ENCODE results near the gene EIF5A.
"Not testable (repeated sequence)": the region's sequence is repeated elsewhere in the genome, so short reads cannot be mapped to it uniquely, and the experiment has no call there.

Gene EIF5A

DNA sequence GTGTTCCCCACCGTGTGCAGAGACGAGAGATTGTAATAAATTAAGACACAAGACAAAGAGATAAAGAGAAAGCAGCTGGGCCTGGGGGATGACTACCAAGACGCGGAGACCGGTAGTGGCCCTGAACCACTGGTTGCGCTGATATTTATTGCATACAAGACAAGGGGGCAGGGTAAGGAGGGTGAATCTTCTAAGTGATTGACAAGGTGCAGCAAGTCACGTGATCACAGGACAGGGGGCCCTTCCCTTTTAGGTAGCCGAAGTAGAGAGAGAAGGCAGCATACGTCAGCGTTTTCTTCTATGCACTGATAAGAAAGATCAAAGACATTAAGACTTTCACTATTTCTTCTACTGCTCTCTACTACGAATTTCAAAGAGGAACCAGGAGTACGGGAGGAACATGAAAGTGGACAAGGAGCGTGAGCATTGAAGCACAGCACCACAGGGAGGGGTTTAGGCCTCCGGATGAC, 25.2 kb downstream of the EIF5A start:
- DNase-seq = peak; percentile 56

DNA sequence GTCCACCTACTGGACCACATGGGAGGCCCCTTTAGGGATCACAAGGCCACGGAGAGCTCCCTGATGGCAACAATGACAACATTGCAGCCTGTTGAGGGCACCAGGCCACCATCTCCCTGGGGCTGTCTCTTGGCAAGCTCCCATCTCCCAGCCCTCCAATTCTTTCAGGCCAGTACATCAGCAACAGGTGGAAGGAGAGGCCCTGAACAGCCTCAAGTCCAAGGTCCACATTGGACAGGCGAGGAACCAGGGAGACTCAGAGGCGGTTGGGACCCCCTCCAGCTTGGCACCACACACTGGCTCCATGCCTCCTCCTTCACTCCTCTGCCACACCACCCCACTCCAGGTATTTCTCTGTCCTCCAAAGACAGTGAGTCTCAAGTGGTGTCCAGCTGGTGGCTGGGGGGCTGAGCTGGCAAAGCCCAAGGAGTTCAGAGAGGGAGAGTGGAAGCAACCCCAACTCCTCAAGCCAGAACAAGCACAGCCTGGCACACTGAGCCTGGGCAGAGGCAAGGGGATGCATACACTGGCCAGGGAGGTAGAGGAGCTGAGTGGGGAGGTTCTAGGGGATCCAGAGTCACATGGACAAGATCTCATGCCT, 27.6 kb downstream of the EIF5A start:
- no peak for DNase-seq

DNA sequence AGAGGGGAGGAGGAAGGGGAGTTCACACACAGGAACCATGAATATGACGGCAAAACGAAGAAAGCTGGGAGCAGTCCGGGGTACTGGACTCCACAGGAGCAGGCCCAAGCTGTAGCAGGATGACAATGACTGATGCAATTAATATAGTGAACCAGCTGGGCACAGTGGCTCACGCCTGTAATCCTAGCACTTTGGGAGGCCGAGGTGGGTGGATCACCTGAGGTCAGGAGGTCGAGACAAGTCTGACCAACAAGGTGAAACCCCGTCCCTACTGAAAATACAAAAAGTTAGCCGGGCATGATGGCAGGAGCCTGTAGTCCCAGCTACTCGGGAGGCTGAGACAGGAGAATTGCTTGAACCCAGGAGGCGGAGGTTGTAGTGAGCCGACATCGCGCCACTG, 28.3 kb downstream of the EIF5A start:
- not testable (repeated sequence) for DNase-seq

DNA sequence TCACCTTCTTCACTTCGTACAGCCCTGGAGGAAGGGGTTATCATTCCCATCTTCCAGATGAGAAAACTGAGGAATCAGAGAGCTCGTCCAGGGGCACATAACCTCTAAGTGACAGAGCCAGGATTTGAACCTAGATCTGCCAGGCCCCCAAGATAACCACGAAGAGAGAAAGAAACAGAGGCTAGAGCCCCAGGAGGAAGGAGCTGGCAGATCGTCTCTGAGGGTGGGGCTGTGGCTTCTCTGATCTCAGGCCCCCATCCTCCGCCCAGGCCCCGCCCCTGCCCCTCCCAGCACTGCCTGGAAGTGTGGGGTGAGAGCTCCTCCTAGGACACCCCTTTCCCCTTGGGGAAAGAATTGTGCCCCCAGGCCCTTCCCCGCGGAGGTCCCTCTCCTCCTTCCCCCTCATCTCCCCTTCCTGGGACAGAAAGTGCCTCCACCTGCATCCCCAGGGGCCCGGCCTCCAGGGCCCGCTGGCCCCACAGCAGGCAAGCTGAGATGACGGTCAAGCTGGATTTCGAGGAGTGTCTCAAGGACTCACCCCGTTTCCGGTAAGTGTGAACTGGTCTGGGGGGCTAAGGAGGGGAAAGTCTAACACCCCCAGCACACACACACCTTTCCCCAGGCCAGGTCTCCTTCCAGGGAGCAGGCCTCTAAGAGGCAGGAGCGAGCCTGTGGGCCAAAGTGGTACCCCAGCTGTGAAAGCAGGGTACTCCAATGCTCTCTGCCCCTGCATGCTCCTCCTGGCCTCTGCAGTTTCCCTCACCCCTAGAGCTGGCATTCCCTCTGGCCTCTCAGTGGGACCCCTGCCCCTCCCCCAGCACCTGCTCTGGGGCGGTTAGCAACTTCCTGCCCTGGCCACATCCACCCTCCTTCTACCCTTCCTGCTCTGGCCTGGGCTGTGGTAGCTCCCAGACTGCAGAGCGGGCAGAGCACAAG, 29.1 kb downstream of the EIF5A start, which contains the start of gene ACAP1:
ACAP1 (plus strand) TSS at position 290 of the 936 bp plus-strand sequence; CDS start at position 496, 206 bp downstream.
- peak; percentile 95 for DNase-seq

DNA sequence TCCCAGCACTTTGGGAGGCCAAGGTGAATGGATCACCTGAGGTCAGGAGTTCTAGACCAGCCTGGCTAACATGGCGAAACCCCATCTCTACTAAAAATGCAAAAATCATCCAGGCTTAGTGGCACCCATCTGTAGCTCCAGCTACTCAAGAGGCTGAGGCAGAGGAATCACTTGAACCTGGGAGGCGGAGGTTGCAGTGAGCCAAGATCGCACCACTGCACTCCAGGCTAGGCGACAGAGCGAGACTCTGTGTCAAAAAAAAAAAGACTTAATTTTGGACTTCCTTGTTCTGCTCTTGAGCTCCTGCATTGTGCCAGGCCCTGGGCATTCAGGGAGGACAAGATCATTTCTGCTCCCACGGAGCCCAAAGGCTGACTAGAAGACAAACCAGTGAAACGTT, 30.2 kb downstream of the EIF5A start:
- DNase-seq = not testable (repeated sequence)

DNA sequence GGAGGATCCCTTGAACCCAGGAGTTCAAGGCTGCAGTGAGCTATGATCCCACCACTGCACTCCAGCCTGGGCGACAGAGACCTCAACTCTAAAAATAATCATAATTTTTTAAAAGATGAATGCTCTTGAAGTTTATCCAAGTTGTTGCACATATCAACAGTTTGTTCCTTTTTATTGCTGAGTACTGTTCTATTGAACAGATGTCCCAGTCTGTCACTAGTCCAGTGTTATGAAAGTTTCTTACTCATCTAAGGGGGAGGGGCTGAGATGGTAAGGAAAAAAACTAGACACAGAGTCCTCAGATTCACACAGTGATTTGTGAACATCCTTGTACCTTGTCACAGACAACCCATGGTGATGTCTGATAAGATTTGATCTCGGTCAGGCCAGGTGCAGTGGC, 32.8 kb downstream of the EIF5A start:
- DNase-seq = no peak

DNA sequence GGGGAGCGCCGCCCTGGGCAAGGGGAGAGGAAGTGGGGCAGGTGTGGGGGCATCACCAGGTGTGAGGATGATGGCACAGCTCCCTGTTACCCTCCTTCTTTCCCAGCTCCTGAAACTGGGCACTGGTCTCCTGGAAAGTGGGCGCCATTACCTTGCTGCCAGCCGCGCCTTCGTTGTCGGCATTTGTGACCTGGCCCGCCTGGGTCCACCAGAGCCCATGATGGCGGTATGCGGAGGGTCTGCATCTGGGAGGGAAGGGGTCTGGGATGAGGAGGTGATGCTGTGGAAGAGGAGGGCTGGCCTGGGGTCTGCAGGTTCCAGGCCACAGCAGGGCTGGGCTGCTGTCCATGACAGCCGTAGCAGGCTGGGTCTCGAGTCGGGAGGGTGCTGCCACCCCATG, 34.4 kb downstream of the EIF5A start:
- no peak for DNase-seq

DNA sequence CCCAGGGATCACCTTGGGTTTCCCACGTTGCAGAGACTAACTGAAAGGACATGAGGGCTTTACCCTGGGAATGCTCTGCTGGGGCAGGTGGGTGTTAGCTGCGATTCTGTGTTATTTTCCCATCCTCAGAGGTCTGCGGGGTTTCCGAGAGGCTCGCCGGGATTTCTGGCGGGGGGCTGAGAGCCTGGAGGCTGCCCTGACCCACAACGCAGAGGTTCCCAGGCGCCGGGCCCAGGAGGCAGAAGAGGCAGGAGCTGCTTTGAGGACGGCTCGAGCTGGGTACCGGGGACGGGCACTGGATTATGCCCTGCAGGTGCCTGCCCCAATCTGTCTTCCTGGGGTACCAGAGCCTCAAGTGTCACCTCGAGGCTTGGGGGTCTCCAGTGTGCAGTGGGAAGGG, 35.8 kb downstream of the EIF5A start:
- no peak for DNase-seq

DNA sequence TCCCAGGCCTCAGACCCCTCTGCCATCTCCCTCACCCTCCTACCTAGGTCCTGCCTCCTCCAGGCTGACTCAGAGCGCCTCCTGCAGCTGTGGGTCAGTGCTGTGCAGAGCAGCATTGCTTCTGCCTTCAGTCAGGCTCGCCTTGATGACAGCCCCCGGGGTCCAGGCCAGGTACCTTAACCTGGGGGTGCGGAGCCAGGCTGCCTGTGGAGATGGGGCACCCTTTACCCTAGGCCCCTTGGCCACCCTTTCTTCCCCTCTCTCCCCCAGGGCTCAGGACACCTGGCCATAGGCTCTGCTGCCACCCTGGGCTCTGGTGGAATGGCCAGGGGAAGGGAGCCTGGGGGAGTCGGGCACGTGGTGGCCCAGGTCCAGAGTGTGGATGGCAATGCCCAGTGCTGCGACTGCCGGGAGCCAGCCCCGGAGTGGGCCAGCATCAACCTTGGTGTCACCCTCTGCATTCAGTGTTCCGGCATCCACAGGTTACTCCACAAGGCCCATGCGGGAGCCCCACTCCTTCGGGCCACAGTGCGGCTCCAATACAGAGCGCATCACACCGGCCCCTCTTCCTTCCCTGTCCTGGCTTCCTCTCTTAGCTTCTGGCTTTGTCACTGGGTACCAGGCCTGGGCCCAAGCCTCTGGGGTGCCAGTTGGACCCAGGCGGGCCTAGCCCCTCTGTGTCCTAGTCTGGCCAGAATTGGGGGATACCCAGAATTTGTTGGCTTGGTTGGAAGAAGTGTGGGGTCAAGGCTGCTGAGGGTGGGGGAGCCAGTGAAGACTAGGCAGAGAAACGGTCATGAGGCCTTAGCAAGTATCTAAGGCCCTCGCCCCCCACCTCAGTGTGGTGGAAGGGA, 39.6 kb downstream of the EIF5A start:
- DNase-seq = no peak

DNA sequence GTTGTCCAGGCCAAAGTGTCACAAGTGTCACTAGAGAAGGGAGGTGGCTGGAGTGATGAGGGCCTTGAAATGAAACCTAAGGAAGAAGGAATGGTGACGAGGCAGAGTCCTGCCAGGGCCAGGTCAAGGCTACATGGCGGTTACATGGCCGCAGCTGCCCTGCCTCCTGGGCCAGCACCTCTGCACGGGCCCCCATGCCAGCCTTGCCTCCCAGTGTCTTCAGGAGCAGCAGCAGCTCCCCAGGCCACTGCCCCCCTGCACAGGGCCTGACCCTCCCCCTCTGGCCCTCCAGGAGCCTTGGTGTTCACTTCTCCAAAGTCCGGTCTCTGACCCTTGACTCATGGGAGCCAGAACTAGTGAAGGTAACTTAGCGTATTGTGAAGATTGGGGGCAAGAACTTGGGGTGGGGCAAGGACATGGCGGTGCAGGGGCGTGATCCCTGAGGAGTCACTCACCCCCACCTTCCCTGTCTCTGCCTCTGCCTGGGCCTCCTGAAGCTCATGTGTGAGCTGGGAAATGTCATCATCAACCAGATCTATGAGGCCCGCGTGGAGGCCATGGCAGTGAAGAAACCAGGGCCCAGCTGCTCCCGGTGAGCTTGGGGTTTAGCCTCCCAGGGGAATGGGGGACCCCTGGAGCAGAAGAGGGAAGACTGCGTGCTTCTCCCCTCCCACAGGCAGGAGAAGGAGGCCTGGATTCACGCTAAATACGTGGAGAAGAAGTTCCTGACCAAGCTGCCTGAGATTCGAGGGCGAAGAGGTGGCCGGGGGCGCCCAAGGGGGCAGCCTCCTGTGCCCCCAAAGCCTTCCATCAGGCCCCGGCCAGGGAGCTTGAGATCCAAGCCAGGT, 40.4 kb downstream of the EIF5A start:
- no peak for DNase-seq

DNA sequence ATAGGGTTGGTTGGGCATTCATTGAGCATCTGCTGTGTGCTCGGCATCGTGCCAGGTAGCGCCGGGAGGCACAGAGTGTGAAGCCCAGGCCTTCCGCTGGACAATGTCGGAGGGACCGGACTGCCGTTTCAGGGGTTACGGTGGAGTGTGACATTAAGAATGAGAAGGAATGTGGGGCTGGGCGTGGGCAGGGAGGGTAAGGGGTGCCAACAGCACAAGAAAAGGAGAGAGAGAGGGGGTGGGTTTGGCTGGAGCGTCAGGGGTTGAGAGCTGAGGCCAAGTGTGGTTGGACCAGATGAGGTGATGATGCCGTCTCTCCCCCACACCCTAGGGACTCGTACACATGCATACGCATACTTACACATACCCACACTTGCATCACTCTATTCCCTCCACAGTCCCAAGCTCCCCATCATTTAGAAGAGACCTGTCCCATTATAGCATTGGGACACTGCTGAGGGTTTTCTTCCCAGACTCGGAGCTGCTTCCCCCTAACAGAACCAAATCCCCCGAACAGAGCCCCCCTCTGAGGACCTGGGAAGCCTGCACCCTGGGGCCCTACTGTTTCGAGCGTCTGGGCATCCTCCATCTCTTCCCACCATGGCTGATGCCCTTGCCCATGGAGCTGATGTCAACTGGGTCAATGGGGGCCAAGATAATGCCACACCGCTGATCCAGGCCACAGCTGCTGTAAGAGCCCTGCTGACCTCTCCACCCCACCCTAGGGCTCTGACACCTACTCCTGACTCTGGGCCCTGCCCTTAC, 41.2 kb downstream of the EIF5A start:
- DNase-seq = no peak

DNA sequence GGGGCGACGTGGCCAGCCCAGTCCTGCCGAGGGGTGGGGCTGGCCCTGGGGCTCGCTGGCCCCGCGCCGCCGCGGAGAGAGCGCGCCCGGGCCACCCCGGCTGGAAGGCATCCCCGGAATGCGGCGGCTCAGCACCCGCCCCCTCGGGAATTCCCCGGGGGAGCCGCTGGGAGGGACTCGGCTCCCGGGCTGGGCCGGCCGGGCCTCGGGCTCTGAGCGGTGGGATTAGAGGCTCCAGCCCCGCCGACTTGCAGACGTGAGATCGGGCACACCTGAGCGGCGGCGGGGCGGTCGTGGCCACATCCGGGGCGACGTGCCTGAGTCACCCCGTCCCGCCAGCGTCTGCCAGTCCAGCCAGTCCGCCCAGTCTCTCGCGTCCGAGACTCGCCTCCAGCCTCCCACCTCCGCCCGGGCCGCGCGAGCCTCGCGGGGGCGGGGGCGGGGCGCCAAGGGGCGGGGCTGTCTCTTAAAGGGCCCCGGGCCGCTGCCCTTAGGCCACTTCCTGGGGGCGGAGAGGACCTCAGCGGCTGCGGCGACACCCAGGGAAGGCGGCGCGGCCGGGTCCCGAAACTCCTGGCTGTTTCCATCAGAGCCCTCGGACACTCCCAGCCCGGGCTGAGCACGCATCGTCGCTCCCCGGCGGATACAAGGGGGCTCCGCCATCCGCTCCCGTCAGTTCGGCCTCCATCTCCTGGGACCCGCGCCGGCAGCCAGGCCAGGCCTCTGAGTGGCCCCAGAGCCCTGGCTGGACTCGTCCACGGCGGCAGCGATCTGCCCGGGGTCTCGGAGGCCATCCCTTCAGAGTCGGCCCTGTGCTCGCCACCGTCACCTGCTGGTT, 44.5 kb downstream of the EIF5A start, which contains the start of gene KCTD11:
KCTD11 (plus strand) TSS at position 498 of the 838 bp plus-strand sequence.
- DNase-seq = peak; percentile 88

DNA sequence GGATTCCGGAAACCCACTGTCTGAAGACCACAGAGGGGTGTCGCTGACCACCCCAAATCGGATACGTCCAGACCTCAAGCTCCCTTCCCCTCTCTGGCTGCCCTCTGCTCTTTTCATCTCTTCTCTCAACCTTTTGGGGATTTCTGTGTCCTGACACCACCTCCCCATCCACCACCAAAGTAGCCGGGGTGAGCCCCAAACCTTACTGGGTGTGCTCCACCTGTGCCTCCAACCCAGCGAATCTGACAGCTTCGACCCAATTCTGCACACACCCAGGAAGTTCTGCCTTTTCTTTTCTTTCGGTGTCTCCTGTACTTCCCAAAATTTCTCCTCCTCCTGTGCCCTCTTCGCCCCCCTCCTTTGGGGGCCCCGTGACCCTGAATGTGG, 45.1 kb downstream of the EIF5A start:
- DNase-seq = peak; percentile 35

DNA sequence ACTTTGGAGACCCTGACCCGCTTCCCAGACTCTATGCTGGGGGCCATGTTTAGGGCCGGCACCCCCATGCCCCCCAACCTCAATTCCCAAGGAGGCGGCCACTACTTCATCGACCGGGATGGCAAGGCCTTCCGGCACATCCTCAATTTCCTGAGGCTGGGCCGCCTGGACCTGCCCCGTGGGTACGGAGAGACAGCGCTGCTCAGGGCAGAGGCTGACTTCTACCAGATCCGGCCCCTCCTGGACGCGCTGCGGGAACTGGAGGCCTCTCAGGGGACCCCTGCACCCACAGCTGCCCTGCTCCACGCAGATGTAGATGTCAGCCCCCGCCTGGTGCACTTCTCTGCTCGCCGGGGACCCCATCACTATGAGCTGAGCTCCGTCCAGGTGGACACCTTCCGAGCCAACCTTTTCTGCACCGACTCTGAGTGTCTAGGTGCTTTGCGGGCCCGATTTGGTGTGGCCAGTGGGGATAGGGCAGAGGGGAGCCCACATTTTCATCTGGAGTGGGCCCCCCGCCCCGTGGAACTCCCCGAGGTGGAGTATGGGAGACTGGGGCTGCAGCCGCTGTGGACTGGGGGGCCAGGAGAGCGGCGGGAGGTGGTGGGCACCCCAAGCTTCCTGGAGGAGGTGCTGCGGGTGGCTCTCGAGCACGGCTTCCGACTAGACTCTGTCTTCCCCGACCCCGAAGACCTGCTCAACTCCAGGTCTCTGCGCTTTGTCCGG, 45.6 kb downstream of the EIF5A start:
- DNase-seq = no peak

DNA sequence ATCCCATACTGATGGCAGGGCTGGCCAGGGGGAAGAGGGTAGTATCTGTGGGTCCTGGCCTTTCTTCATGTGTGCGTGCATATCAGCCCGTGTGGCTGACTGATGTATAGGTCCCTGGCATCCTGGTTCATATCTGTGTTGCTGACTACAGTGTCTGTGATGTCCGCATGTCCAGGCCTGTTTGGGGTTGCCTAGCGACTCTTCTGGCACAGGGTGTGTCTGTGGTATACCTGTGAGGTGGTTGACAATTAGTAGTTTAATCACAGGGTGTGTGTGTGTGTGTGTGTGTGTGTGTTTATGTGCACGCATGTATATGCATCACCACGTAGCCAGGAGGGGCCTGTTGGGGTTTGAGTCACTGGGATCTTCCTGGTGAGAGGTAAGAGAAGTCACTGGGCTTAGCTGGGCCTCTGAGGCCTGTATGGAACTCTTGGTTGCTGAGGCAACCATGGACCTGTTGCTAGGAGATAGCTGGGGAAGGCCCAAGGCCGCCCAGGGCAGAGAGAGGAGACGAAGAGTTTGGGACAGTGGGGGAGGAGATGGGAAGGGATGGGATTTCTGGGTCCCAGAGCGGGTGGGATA, 46.9 kb downstream of the EIF5A start:
- DNase-seq = peak; percentile 41

DNA sequence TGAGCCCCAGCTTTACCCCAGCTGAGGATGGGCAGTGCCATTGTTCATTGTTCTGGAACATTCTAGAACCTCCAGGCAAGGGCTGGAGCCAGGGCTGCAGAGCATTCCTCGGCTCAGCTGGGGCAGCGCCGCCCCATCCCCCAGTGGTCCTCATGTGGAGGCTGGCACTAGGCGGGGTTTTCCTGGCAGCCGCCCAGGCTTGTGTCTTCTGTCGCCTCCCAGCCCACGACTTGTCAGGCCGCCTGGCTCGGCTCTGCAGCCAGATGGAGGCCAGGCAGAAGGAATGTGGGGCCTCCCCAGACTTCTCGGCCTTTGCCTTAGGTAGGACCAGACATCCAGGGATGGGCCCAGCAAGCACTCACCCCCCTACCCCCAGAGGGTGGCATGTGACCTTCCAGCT, 47.6 kb downstream of the EIF5A start, which contains the start of gene TMEM95:
TMEM95 (plus strand) TSS at position 104 of the 400 bp plus-strand sequence; CDS start at position 153, 49 bp downstream.
- DNase-seq = no peak

DNA sequence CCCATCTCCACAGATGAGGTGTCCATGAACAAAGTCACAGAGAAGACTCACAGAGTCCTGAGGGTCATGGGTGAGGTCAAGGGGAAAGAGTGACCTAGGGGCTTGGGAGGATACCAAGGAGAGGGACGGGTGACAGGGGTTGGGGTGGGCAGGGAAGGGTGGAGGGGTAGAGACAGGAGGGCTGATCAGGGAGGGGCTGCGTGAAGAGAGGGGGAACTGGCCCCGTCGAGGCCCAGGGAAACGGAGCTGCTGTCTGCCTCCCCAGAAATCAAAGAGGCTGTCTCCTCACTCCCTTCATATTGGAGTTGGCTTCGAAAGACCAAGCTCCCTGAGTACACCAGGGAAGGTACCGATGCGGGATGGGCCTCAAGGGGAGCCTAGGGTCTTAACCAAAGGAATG, 48.1 kb downstream of the EIF5A start:
- no peak for DNase-seq

DNA sequence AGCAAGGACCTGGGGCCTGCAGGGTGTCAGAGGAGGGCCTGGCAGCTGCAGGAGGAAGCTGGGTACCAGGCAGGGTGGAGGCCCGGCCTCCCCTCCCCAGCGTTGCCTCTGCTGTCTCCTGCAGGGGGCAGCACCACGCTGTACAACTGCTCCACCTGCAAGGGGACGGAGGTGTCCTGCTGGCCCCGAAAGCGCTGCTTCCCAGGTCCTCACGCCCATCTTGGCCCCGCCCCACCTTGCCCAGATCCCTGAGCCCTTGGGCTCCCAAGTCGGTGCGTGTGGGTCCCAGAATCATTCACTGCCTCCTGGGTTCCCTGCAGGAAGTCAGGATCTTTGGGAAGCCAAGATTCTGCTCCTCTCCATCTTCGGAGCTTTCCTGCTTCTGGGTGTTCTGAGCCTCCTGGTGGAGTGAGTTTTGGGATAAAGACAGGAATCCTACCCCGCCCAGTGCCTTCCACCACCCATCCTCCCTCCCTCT, 48.7 kb downstream of the EIF5A start:
- DNase-seq = peak; percentile 90

DNA sequence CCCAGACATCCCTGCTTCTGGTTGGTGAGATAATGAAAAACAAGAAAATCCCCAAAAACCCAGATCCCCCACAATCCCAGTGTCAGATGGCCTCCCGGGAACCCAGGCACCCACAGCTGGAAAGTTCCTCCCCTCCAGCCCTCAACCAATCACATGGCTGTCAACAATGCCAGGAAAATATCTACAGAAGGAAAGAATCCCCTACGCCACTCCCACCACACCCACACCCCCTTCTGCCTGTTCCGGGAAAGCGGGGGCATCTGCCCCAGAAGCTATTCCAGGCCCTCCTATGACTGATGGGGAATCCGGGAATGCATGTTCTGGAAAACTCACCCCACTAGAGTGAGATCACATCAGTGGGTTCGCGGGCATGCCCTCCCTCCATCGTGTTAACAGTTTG, 49.3 kb downstream of the EIF5A start:
- DNase-seq = no peak
